ENCODE results near the gene CDH23.

GRCh38 chr10:71516890-71517289 lies 120.2 kb downstream of the CDH23 start:
- TF ChIP-seq SP1 (IDR thresholded peaks at IDR 0.05): no peak
- TF ChIP-seq FOXK2 (IDR thresholded peaks at IDR 0.05): no peak
- no peak for TF ChIP-seq FOXA1 (IDR thresholded peaks at IDR 0.05)
- TF ChIP-seq FOXM1 (IDR thresholded peaks at IDR 0.05; ENCODE audit: borderline replicate concordance): no peak
- TF ChIP-seq L3MBTL2 (conservative IDR thresholded peaks at IDR 0.05): no peak
- no peak for TF ChIP-seq LEF1 (IDR thresholded peaks at IDR 0.05; ENCODE audit: borderline replicate concordance)
- no peak for TF ChIP-seq SUZ12 (IDR thresholded peaks at IDR 0.05)
- no peak for TF ChIP-seq ELF4 (IDR thresholded peaks at IDR 0.05)
- TF ChIP-seq ZNF384 (IDR thresholded peaks at IDR 0.05): no peak
- TF ChIP-seq TARDBP (IDR thresholded peaks at IDR 0.05): no peak
- no peak for TF ChIP-seq NFRKB (IDR thresholded peaks at IDR 0.05)
- TF ChIP-seq BHLHE40 (IDR thresholded peaks at IDR 0.05; ENCODE audit: borderline replicate concordance): no peak
- TF ChIP-seq CTBP1 (IDR thresholded peaks at IDR 0.05; ENCODE audit: borderline replicate concordance): no peak

Data from HEK293T (cell line).